ENCODE data around the gene FCHSD1. TPM values are rescaled to one million over a fixed set of nuclear protein-coding genes. Genes with fewer than 3 reads are reported as not detected.

Gene FCHSD1
- total RNA-seq, 1 donor from 2014 or later: 8.7 TPM

- Histone ChIP-seq H3K36me3 (no peaks in the 10 kb centered on the region), H3K4me3 (no peak overlapping the region), H3F3A (ENCODE audit: low read depth) (no peaks in the 10 kb centered on the region), H3K4me2 (no peak overlapping the region), H3K9ac (no peak overlapping the region), H3K9me3 (ENCODE audit: low read depth) (no peaks in the 10 kb centered on the region), H3K4me1 (no peaks in the 10 kb centered on the region), H3K79me2 (ENCODE audit: low read depth) (no peaks in the 10 kb centered on the region), H2AFZ (replicated peaks) (no peak overlapping the region), H3K27ac (no peak overlapping the region), H3K27me3 (no peaks in the 10 kb centered on the region), H4K20me1 (ENCODE audit: low read depth) (no peaks in the 10 kb centered on the region)
- no peak for TF ChIP-seq CTCF (IDR thresholded peaks at IDR 0.05)
- no peak for TF ChIP-seq EZH2phosphoT487 (IDR thresholded peaks at IDR 0.05)
- TF ChIP-seq EZH2 (IDR thresholded peaks at IDR 0.05): no peak
- no peaks in the 10 kb centered on the region for H3K4me1 Mint-ChIP-seq
- no peaks in the 10 kb centered on the region for H3K27me3 Mint-ChIP-seq (ENCODE audit: insufficient read depth, low read depth)
- no peaks in the 10 kb centered on the region for H3K9me3 Mint-ChIP-seq
- H3K4me3 Mint-ChIP-seq: no peak overlapping the region
- H3K36me3 Mint-ChIP-seq: peaks cover 26% of the 10 kb centered on the region
- DNase-seq (ENCODE audit: low spot score): no peak
- no peak overlapping the region for H3K27ac Mint-ChIP-seq
Measured at GRCh38 chr5:141657937-141658545, 6.8 kb upstream of the FCHSD1 start.

- DNase-seq (ENCODE audit: low spot score): no peak
- no peak overlapping the region for H3K4me3 ChIP-seq
- no peak overlapping the region for H3K4me2 ChIP-seq
- H3K9me3 ChIP-seq (ENCODE audit: low read depth): no peaks in the 10 kb centered on the region
- Mint-ChIP-seq H3K4me1 (no peaks in the 10 kb centered on the region), H3K27me3 (ENCODE audit: insufficient read depth, low read depth) (no peaks in the 10 kb centered on the region), H3K36me3 (peaks cover 26% of the 10 kb centered on the region), H3K9me3 (no peaks in the 10 kb centered on the region), H3K4me3 (no peak overlapping the region), H3K27ac (no peak overlapping the region)
- H3K27me3 ChIP-seq: no peaks in the 10 kb centered on the region
- H3K9ac ChIP-seq: no peak overlapping the region
- TF ChIP-seq CTCF (IDR thresholded peaks at IDR 0.05) (no peak), EZH2 (IDR thresholded peaks at IDR 0.05) (no peak), EZH2phosphoT487 (IDR thresholded peaks at IDR 0.05) (no peak)
- no peak overlapping the region for H3K27ac ChIP-seq
- no peaks in the 10 kb centered on the region for H3K36me3 ChIP-seq
- no peaks in the 10 kb centered on the region for H4K20me1 ChIP-seq (ENCODE audit: low read depth)
- H3K79me2 ChIP-seq (ENCODE audit: low read depth): no peaks in the 10 kb centered on the region
- H3F3A ChIP-seq (ENCODE audit: low read depth): peaks cover 3% of the 10 kb centered on the region
- H3K4me1 ChIP-seq: no peaks in the 10 kb centered on the region
- no peak overlapping the region for H2AFZ ChIP-seq (replicated peaks)
Measured at GRCh38 chr5:141657404-141657803, 6.2 kb upstream of the FCHSD1 start.

GRCh38 chr5:141656396-141656795, 5.2 kb upstream of the FCHSD1 start:
- Mint-ChIP-seq H3K36me3 (peaks cover 24% of the 10 kb centered on the region), H3K4me3 (no peak overlapping the region)
- H3K9me3 ChIP-seq (ENCODE audit: low read depth): no peaks in the 10 kb centered on the region

More at GRCh38 chr5:141656396-141656795, 5.2 kb upstream of the FCHSD1 start:
- no peaks in the 10 kb centered on the region for H4K20me1 ChIP-seq (ENCODE audit: low read depth)
- Mint-ChIP-seq H3K9me3 (no peaks in the 10 kb centered on the region), H3K27me3 (ENCODE audit: insufficient read depth, low read depth) (peaks cover 2% of the 10 kb centered on the region), H3K4me1 (peaks cover 4% of the 10 kb centered on the region), H3K27ac (no peak overlapping the region)
- no peaks in the 10 kb centered on the region for H3K36me3 ChIP-seq
- no peaks in the 10 kb centered on the region for H3K27me3 ChIP-seq
- no peak overlapping the region for H3K9ac ChIP-seq
- DNase-seq (ENCODE audit: low spot score): no peak
- H3K4me1 ChIP-seq: no peaks in the 10 kb centered on the region
- H2AFZ ChIP-seq (replicated peaks): no peak overlapping the region
- H3K4me3 ChIP-seq: no peak overlapping the region
- H3K79me2 ChIP-seq (ENCODE audit: low read depth): no peaks in the 10 kb centered on the region
- H3F3A ChIP-seq (ENCODE audit: low read depth): peaks cover 11% of the 10 kb centered on the region
- TF ChIP-seq CTCF (IDR thresholded peaks at IDR 0.05) (no peak), EZH2 (IDR thresholded peaks at IDR 0.05) (no peak)
- no peak overlapping the region for H3K4me2 ChIP-seq
- no peak overlapping the region for H3K27ac ChIP-seq
